Measurements from ENCODE around the gene NLRC4. TPM values are rescaled to one million over a fixed set of nuclear protein-coding genes. Genes with fewer than 3 reads are reported as not detected.

The NLRC4 gene
- total and polyA plus RNA-seq, 4 donors: 0.82 to 2.9 (median 1.5) TPM

GRCh38 chr2:32246911-32247310 is 17.8 kb downstream of the NLRC4 start:
- Histone ChIP-seq H3K36me3 (ENCODE audit: control insufficient read depth in 4 of 4, insufficient read depth in 3 of 4, low read depth in 1 of 4, low read length in 3 of 4) (no peaks in the 10 kb centered on the region), H3K4me1 (ENCODE audit: control insufficient read depth in 4 of 4, insufficient read depth in 4 of 4, low read length in 3 of 4) (no peaks in the 10 kb centered on the region), H3K4me3 (ENCODE audit: low read depth in 1 of 3, low read length in 3 of 3) (no peak overlapping the region), H3K27me3 (ENCODE audit: control insufficient read depth in 4 of 4, insufficient read depth in 4 of 4, low read length in 3 of 4) (no peaks in the 10 kb centered on the region), H3K9me3 (ENCODE audit: control insufficient read depth in 4 of 4, low read length in 3 of 4) (no peaks in the 10 kb centered on the region), H3K9ac (ENCODE audit: low read depth in 1 of 2, low read length in 2 of 2) (no peak overlapping the region), H3K27ac (ENCODE audit: low read depth in 1 of 2, low read length in 2 of 2) (no peak overlapping the region)
- no peak for TF ChIP-seq ATF3 (IDR thresholded peaks at IDR 0.05)
- no peak for TF ChIP-seq CTCF (IDR thresholded peaks at IDR 0.05; ENCODE audit: low read depth, low read length, missing input control)
- TF ChIP-seq GABPA (IDR thresholded peaks at IDR 0.05 in 1 of 2, conservative IDR thresholded peaks at IDR 0.05 in 1 of 2): no peak
- no peak for TF ChIP-seq REST (IDR thresholded peaks at IDR 0.05)
- no peak for TF ChIP-seq SP1 (IDR thresholded peaks at IDR 0.05)
- no peak for TF ChIP-seq RXRA (IDR thresholded peaks at IDR 0.05)
- TF ChIP-seq MAX (IDR thresholded peaks at IDR 0.05): no peak
- no peak for TF ChIP-seq HNF4A (conservative IDR thresholded peaks at IDR 0.05)
- TF ChIP-seq JUND (IDR thresholded peaks at IDR 0.05): no peak
- no peak for TF ChIP-seq FOXA2 (IDR thresholded peaks at IDR 0.05)
- no peak for TF ChIP-seq HNF4G (IDR thresholded peaks at IDR 0.05)
- no peak for TF ChIP-seq FOXA1 (IDR thresholded peaks at IDR 0.05)
- DNase-seq (ENCODE audit: low spot score): no peak
- 92% methylated on average over 4 of the region's 4 CpGs for WGBS

GRCh38 chr2:32242331-32242730 is 22.4 kb downstream of the NLRC4 start:
- no peaks in the 10 kb centered on the region for H3K4me1 ChIP-seq (ENCODE audit: control insufficient read depth in 4 of 4, insufficient read depth in 4 of 4, low read length in 3 of 4)
- H3K27ac ChIP-seq (ENCODE audit: low read depth in 1 of 2, low read length in 2 of 2): no peak overlapping the region
- no peak overlapping the region for H3K4me3 ChIP-seq (ENCODE audit: low read depth in 1 of 3, low read length in 3 of 3)
- H3K9ac ChIP-seq (ENCODE audit: low read depth in 1 of 2, low read length in 2 of 2): no peak overlapping the region
- H3K27me3 ChIP-seq (ENCODE audit: control insufficient read depth in 4 of 4, insufficient read depth in 4 of 4, low read length in 3 of 4): no peaks in the 10 kb centered on the region
- WGBS: 97% methylated on average over 3 of the region's 3 CpGs
- no peak for TF ChIP-seq GABPA (IDR thresholded peaks at IDR 0.05 in 1 of 2, conservative IDR thresholded peaks at IDR 0.05 in 1 of 2)
- no peak for TF ChIP-seq TAF1 (conservative IDR thresholded peaks at IDR 0.05)
- no peak for TF ChIP-seq FOXA1 (IDR thresholded peaks at IDR 0.05)
- TF ChIP-seq FOXA2 (IDR thresholded peaks at IDR 0.05): no peak
- TF ChIP-seq RXRA (IDR thresholded peaks at IDR 0.05): no peak
- no peaks in the 10 kb centered on the region for H3K9me3 ChIP-seq (ENCODE audit: control insufficient read depth in 4 of 4, low read length in 3 of 4)
- H3K36me3 ChIP-seq (ENCODE audit: control insufficient read depth in 4 of 4, insufficient read depth in 3 of 4, low read depth in 1 of 4, low read length in 3 of 4): no peaks in the 10 kb centered on the region
- DNase-seq (ENCODE audit: low spot score): no peak
